ENCODE results near the gene PCNX3. TPM values are rescaled to one million over a fixed set of nuclear protein-coding genes. Genes with fewer than 3 reads are reported as not detected.

The PCNX3 gene
- total RNA-seq, 2 donors from 2014 or later = 21.8 to 56.7 TPM

DNA sequence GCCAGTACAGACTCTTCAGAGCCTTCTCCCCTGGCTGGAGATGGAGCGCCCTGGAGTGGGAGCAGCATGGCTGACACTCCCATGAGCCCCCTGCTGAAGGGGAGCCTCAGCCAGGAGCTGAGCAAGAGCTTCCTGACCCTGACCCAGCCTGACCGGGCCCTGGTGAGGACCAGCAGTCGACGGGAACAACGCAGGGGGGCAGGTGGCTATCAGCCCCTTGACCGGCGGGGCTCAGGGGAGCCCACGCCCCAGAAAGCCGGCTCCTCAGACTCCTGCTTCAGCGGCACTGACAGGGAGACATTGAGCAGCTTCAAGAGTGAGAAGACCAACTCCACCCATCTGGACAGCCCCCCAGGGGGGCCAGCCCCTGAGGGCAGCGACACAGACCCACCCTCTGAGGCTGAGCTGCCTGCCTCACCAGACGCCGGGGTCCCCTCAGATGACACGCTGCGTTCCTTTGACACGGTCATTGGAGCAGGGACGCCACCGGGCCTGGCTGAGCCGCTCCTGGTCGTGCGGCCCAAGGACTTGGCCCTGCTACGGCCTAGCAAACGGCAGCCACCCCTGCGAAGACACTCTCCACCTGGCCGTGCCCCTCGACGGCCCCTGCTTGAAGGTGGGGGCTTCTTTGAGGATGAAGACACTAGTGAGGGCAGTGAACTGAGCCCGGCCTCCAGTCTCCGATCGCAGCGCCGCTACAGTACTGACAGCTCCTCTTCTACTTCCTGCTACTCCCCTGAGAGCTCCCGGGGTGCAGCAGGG lies 2.6 kb downstream of the PCNX3 start:
- intact Hi-C loops (cut with DNase I) = no loop called here
- Histone ChIP-seq H3K27me3 (no peaks in the 10 kb centered on the region), H3K4me3 (no peak overlapping the region), H3K36me3 (replicated peaks in 1 of 2; ENCODE audit: insufficient read depth in 1 of 2, low read depth in 2 of 2) (peaks cover 8 to 21% of the 10 kb centered on the region in 2 donors), H3K27ac (no peak overlapping the region), H3K4me1 (peaks cover 20% of the 10 kb centered on the region), H3K9me3 (no peaks in the 10 kb centered on the region)
- no peak for DNase-seq
- TF ChIP-seq POLR2A (IDR thresholded peaks at IDR 0.05) = no peak
- ATAC-seq = no peak
- 86 to 98% methylated on average over 10 to 22 of the region's 33 CpGs for WGBS, 2 donors

DNA sequence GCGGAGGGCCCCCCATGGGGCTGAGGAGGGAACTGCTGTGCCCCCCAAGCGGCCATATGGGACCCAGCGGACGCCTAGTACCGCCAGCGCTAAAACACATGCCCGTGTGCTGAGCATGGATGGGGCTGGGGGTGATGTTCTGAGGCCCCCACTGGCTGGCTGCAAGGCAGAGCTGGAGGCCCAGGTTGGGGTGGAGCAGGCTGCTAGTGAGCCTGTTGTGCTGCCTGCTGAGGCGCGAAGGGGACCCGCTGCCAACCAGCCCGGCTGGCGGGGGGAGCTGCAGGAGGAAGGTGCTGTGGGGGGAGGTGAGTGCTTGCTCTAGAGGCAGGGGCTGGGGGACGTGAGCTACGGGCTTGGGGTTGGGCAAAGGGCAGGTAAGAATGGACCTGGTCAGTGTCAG lies 3.2 kb downstream of the PCNX3 start:
- Histone ChIP-seq H3K27me3 (no peaks in the 10 kb centered on the region), H3K9me3 (no peaks in the 10 kb centered on the region), H3K36me3 (replicated peaks in 1 of 2; ENCODE audit: insufficient read depth in 1 of 2, low read depth in 2 of 2) (peaks cover 10 to 21% of the 10 kb centered on the region in 2 donors), H3K27ac (no peak overlapping the region), H3K4me1 (peaks cover 18% of the 10 kb centered on the region), H3K4me3 (no peak overlapping the region)
- no peak for DNase-seq
- no peak for ATAC-seq
- TF ChIP-seq POLR2A (IDR thresholded peaks at IDR 0.05) = no peak
- TF ChIP-seq, protein P1, sequence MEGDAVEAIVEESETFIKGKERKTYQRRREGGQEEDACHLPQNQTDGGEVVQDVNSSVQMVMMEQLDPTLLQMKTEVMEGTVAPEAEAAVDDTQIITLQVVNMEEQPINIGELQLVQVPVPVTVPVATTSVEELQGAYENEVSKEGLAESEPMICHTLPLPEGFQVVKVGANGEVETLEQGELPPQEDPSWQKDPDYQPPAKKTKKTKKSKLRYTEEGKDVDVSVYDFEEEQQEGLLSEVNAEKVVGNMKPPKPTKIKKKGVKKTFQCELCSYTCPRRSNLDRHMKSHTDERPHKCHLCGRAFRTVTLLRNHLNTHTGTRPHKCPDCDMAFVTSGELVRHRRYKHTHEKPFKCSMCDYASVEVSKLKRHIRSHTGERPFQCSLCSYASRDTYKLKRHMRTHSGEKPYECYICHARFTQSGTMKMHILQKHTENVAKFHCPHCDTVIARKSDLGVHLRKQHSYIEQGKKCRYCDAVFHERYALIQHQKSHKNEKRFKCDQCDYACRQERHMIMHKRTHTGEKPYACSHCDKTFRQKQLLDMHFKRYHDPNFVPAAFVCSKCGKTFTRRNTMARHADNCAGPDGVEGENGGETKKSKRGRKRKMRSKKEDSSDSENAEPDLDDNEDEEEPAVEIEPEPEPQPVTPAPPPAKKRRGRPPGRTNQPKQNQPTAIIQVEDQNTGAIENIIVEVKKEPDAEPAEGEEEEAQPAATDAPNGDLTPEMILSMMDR (IDR thresholded peaks at IDR 0.05) = no peak
- intact Hi-C loops (cut with DNase I) = no loop called here
- 94 to 96% methylated on average over 14 of the region's 14 CpGs for WGBS, 2 donors

DNA sequence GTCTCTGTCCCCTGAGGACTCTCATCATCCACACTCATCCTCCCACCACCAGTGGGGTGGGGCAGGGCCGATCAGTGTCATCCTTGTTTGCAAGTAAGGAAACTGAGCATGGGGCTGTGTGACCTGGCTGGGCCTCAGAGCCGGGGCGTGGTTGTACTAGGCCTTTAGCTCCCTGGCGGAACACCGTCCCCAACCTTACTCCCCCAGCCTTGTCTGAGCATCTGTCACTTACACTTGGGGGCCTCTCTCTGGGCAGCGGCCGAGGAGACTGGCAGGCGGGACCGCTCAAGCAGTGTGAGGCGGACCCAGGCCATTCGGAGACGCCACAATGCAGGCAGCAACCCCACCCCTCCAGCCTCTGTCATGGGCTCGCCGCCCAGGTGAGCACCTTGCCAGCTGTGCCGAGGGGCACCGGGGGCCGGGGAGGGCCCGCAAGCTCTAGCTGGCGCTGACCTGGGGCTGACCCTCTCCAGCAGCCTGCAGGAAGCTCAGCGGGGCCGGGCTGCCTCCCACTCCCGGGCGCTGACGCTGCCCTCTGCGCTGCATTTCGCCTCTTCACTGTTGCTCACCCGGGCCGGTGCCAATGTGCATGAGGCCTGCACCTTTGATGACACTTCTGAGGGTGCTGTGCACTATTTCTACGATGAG lies 3.8 kb downstream of the PCNX3 start:
- ATAC-seq (no peak), DNase-seq (no peak)
- no peak for TF ChIP-seq POLR2A (IDR thresholded peaks at IDR 0.05)
- TF ChIP-seq, protein P1 (IDR thresholded peaks at IDR 0.05) = no peak
- Histone ChIP-seq H3K4me1 (peaks cover 18% of the 10 kb centered on the region), H3K9me3 (no peaks in the 10 kb centered on the region), H3K27ac (no peak overlapping the region), H3K4me3 (no peak overlapping the region), H3K27me3 (no peaks in the 10 kb centered on the region), H3K36me3 (replicated peaks in 1 of 2; ENCODE audit: insufficient read depth in 1 of 2, low read depth in 2 of 2) (peaks cover 15 to 21% of the 10 kb centered on the region in 2 donors)
- intact Hi-C loops (cut with DNase I) = no loop called here
- WGBS, 2 donors = 90 to 92% methylated on average over 18 to 29 of the region's 29 CpGs

DNA sequence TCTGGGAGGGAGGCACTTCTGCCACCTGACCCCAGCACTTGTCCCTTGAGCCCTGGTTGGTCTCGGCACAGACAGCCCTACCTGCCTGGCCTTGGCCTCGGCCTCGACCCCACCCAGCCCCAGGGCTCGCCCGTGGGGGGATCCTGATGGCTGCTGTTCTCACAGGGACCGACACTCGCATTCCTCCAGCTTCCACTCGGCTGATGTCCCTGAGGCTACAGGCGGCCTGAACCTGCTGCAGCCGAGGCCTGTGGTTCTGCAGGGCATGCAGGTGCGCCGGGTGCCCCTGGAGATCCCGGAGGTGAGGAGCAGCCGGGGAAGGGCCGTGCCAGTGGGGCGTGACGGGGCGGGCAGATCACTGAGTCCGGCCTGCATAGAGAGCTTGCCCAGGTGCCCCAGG lies 5.1 kb downstream of the PCNX3 start:
- no peak for DNase-seq
- Histone ChIP-seq H3K27me3 (no peaks in the 10 kb centered on the region), H3K4me3 (no peak overlapping the region), H3K4me1 (peaks cover 18% of the 10 kb centered on the region), H3K9me3 (no peaks in the 10 kb centered on the region), H3K27ac (no peak overlapping the region), H3K36me3 (replicated peaks in 1 of 2; ENCODE audit: insufficient read depth in 1 of 2, low read depth in 2 of 2) (peaks cover 19 to 21% of the 10 kb centered on the region in 2 donors)
- no peak for ATAC-seq
- 92% methylated on average over 5 to 19 of the region's 19 CpGs for WGBS, 2 donors
- no peak for TF ChIP-seq POLR2A (IDR thresholded peaks at IDR 0.05)
- TF ChIP-seq, protein P1 (IDR thresholded peaks at IDR 0.05) = no peak
- intact Hi-C loops (cut with DNase I) = no loop called here

DNA sequence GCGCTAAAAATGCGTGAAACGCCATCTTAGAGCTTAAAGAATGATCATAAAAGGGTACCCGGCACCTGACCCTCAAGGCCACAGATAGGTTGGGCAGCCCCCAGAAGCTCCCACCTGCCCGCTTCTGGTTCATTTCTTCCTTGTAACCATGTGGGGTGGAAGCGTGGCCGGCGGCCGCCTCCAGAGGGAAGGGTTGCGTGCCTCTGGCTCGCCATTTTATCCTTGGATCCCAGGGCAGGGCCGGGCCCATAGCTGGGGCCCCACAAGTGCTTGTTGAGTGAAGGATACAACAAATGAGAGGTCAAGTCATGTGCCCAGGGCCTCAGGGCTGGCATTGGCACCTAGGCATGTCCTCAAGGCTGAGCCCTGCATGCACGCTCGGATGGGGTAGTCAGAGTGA lies 5.9 kb downstream of the PCNX3 start:
- intact Hi-C loops (cut with DNase I) = no loop called here
- DNase-seq (no peak), ATAC-seq (no peak)
- Histone ChIP-seq H3K27me3 (no peaks in the 10 kb centered on the region), H3K27ac (no peak overlapping the region), H3K4me1 (peaks cover 13% of the 10 kb centered on the region), H3K4me3 (no peak overlapping the region), H3K9me3 (no peaks in the 10 kb centered on the region), H3K36me3 (replicated peaks in 1 of 2; ENCODE audit: insufficient read depth in 1 of 2, low read depth in 2 of 2) (peaks cover 21% of the 10 kb centered on the region in 2 donors)
- TF ChIP-seq, protein P1 (IDR thresholded peaks at IDR 0.05) = no peak
- no peak for TF ChIP-seq POLR2A (IDR thresholded peaks at IDR 0.05)
- whole genome bisulfite sequencing, 2 donors = 89 to 96% methylated on average over 4 to 14 of the region's 14 CpGs

All from body of pancreas (tissue), 4 donors.